Measurements from ENCODE around the gene CELA3A.
"Not testable (repeated sequence)": the region's sequence is repeated elsewhere in the genome, so short reads cannot be mapped to it uniquely, and the experiment has no call there.

GRCh38 chr1:22012752-22013151 lies 11.3 kb downstream of the CELA3A start:
- not testable (repeated sequence) for TF ChIP-seq GABPB1, ZKSCAN5, JUN (CRISPR knock-in tag; IDR thresholded peaks at IDR 0.05)
